ENCODE results near the gene DYNC2LI1. TPM values are rescaled to one million over a fixed set of nuclear protein-coding genes. Genes with fewer than 3 reads are reported as not detected.

DYNC2LI1 gene
- total and polyA plus RNA-seq, 2 donors from 2014 or later = 41.5 to 54.4 TPM

- Histone ChIP-seq H3K4me1 (ENCODE audit: control insufficient read depth in 2 of 3, insufficient read depth in 2 of 3, low read depth in 1 of 3, low read length in 3 of 3) (peaks cover 0 to 15% (median 2%) of the 10 kb centered on the region in 3 donors), H3K9ac (ENCODE audit: low read length in 3 of 3) (no peak overlapping the region), H3K4me3 (ENCODE audit: low read length in 3 of 3) (no peak overlapping the region), H3K27me3 (ENCODE audit: control insufficient read depth, insufficient read depth, low read length) (no peaks in the 10 kb centered on the region), H3K9me3 (ENCODE audit: control insufficient read depth in 2 of 3, insufficient read depth in 1 of 3, low read length in 3 of 3) (no peaks in the 10 kb centered on the region), H3K36me3 (ENCODE audit: control insufficient read depth in 2 of 3, insufficient read depth in 3 of 3, low read length in 3 of 3) (no peaks in the 10 kb centered on the region), H3K27ac (ENCODE audit: low read depth in 2 of 2, low read length in 2 of 2) (no peak overlapping the region)
- DNase-seq = no peak
- no peak for TF ChIP-seq CTCF (IDR thresholded peaks at IDR 0.05; ENCODE audit: borderline replicate concordance, extremely low read depth, insufficient read depth)
- intact Hi-C loops (cut with DNase I) = no loop called here
- no peak for FAIRE-seq
Observed at GRCh38 chr2:43748333-43748732, 25.5 kb upstream of the DYNC2LI1 start.

GRCh38 chr2:43749583-43749982 lies 24.3 kb upstream of the DYNC2LI1 start:
- intact Hi-C loops (cut with DNase I) = no loop called here
- peak overlapping the region in 2 of 3 donors; percentile 3 to 44 for H3K4me3 ChIP-seq (ENCODE audit: low read length in 3 of 3)
- no peak for DNase-seq
- H3K9ac ChIP-seq (ENCODE audit: low read length in 3 of 3) = no peak overlapping the region
- H3K27me3 ChIP-seq (ENCODE audit: control insufficient read depth, insufficient read depth, low read length) = no peaks in the 10 kb centered on the region
- no peaks in the 10 kb centered on the region for H3K9me3 ChIP-seq (ENCODE audit: control insufficient read depth in 2 of 3, insufficient read depth in 1 of 3, low read length in 3 of 3)
- peak; percentile 32 for FAIRE-seq
- peak overlapping the region; percentile 40 to 45 for H3K27ac ChIP-seq (ENCODE audit: low read depth in 2 of 2, low read length in 2 of 2)
- TF ChIP-seq CTCF (IDR thresholded peaks at IDR 0.05; ENCODE audit: borderline replicate concordance, extremely low read depth, insufficient read depth) = no peak
- no peaks in the 10 kb centered on the region for H3K36me3 ChIP-seq (ENCODE audit: control insufficient read depth in 2 of 3, insufficient read depth in 3 of 3, low read length in 3 of 3)
- H3K4me1 ChIP-seq (ENCODE audit: control insufficient read depth in 2 of 3, insufficient read depth in 2 of 3, low read depth in 1 of 3, low read length in 3 of 3) = peaks cover 0 to 15% (median 2%) of the 10 kb centered on the region in 3 donors

- Histone ChIP-seq H3K36me3 (ENCODE audit: control insufficient read depth in 2 of 3, insufficient read depth in 3 of 3, low read length in 3 of 3) (no peaks in the 10 kb centered on the region), H3K4me1 (ENCODE audit: control insufficient read depth in 2 of 3, insufficient read depth in 2 of 3, low read depth in 1 of 3, low read length in 3 of 3) (peaks cover 0 to 6% (median 0%) of the 10 kb centered on the region in 3 donors), H3K27me3 (ENCODE audit: control insufficient read depth, insufficient read depth, low read length) (no peaks in the 10 kb centered on the region), H3K9ac (ENCODE audit: low read length in 3 of 3) (no peak overlapping the region), H3K9me3 (ENCODE audit: control insufficient read depth in 2 of 3, insufficient read depth in 1 of 3, low read length in 3 of 3) (no peaks in the 10 kb centered on the region), H3K27ac (ENCODE audit: low read depth in 2 of 2, low read length in 2 of 2) (no peak overlapping the region), H3K4me3 (ENCODE audit: low read length in 3 of 3) (no peak overlapping the region)
- FAIRE-seq = no peak
- DNase-seq = no peak
- no peak for TF ChIP-seq CTCF (IDR thresholded peaks at IDR 0.05; ENCODE audit: borderline replicate concordance, extremely low read depth, insufficient read depth)
- intact Hi-C loops (cut with DNase I) = no loop called here
Observed at GRCh38 chr2:43751476-43751990, 22.3 kb upstream of the DYNC2LI1 start.

GRCh38 chr2:43752302-43752701 lies 21.5 kb upstream of the DYNC2LI1 start:
- no peak overlapping the region for H3K4me3 ChIP-seq (ENCODE audit: low read length in 3 of 3)
- H3K27ac ChIP-seq (ENCODE audit: low read depth in 2 of 2, low read length in 2 of 2) = no peak overlapping the region
- no peak for TF ChIP-seq CTCF (IDR thresholded peaks at IDR 0.05; ENCODE audit: borderline replicate concordance, extremely low read depth, insufficient read depth)
- H3K9ac ChIP-seq (ENCODE audit: low read length in 3 of 3) = no peak overlapping the region
- no peaks in the 10 kb centered on the region for H3K27me3 ChIP-seq (ENCODE audit: control insufficient read depth, insufficient read depth, low read length)
- intact Hi-C loops (cut with DNase I) = no loop called here
- no peak for DNase-seq
- no peaks in the 10 kb centered on the region for H3K36me3 ChIP-seq (ENCODE audit: control insufficient read depth in 2 of 3, insufficient read depth in 3 of 3, low read length in 3 of 3)
- peaks cover 0 to 6% (median 0%) of the 10 kb centered on the region in 3 donors for H3K4me1 ChIP-seq (ENCODE audit: control insufficient read depth in 2 of 3, insufficient read depth in 2 of 3, low read depth in 1 of 3, low read length in 3 of 3)
- no peaks in the 10 kb centered on the region for H3K9me3 ChIP-seq (ENCODE audit: control insufficient read depth in 2 of 3, insufficient read depth in 1 of 3, low read length in 3 of 3)
- no peak for FAIRE-seq

Measured in kidney (tissue), 14 donors.